Mucosa of gallbladder (tissue), 1 donor: Measurements from ENCODE around the gene WBP1. TPM values are rescaled to one million over a fixed set of nuclear protein-coding genes. Genes with fewer than 3 reads are reported as not detected.

Source experiments
- DNase-seq: peaks from one replicate; pipeline ENCODE4 v3.0.0-alpha.2; 2020; ENCODE audit warnings: low spot score
- total RNA-seq: library from RNA; stranded (reverse); gene quantifications from one replicate; pipeline ENCODE4 v1.2.1, GENCODE V29; 2021
- donor health status: DM: no; HTN: no; CAD: no.

Gene WBP1
- total RNA-seq, 1 donor from 2014 or later: 132 TPM

- DNase-seq: peak; percentile 84
Observed at GRCh38 chr2:74502720-74503505, 44.7 kb downstream of the WBP1 start.

DNA sequence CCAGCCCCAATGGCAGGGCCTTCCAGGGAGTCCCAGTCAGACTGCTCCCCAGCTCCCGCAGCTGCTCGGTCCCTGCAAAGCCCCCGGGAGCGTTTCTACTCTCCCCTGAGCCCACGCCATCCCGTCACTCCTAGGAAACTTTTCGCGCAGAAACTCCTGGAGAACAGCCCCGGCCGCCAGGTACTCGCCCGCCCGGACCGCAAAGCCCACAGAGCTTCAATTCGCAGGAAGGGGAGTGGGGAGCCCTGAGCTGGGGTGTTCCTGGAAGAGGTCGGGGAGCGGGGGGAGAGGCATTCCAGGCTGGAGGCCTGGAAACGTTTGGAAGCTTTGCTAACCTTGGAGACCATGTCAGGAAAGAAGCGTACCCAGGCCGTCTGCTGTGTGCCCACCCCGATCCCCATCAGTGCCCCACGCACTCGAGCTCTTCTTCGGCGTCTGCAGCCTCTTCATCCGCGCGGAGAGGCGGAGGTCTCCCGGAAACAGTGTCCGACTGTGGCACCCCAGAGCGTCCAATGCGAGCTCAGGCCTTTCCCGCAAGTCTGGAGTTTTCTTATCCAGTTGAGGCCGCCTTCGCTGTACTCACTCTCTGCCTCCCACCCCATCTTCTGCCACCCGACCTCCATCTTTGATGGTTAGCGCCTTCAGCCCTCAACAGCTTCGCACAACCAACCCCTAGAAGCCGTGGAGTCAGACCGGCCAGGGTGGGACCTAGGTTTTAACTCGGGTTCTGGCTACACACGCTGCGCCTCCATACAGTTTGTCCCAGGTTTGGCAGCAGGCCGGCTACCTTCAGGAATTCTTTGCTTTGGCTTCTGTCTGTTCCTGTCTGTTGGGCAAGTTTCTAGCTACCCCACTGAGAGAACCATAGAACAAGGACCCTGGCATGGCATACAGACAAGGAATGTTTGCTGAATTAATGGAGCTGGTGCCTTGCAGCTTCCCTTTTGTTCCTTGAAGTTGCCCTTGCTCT lies 45.6 kb downstream of the WBP1 start:
- no peak for DNase-seq

DNA sequence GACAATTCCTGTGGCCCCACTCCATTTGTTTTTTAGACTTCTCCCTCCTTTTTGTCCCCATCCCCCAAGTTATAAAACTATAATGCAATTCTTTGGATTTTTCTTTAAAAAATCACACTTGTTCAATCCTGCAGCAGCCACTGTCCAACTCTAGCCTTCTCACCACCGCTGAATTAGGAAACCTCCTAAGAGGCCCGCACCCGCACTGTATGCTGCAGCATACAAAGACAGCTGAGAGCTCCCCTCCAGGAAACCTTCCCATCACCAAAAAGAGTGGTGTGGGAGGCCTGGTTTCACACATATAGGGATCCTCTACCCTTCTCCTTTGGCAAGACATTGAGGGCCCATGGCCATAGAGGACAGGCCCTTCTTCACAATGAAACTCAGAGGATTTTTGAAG lies 46.4 kb downstream of the WBP1 start:
- DNase-seq: no peak

- DNase-seq: no peak
Observed at GRCh38 chr2:74505448-74506246, 47.4 kb downstream of the WBP1 start.

- DNase-seq: peak; percentile 99
Observed at GRCh38 chr2:74507145-74507925, 49.1 kb downstream of the WBP1 start, which contains the start of gene PCGF1. TSS of gene PCGF1 (minus strand) at chr2:74507695. CDS start at chr2:74507668, 27 bp downstream.

GRCh38 chr2:74507926-74508520 lies 49.8 kb downstream of the WBP1 start:
- no peak for DNase-seq

- DNase-seq: no peak
Observed at GRCh38 chr2:74510272-74510671, 52.0 kb downstream of the WBP1 start.

Other genes with a start within 250 kb of the WBP1 start
- 4.7 TPM for gene SLC4A5, start 115.0 kb upstream of the WBP1 start, total RNA-seq
- 171 TPM for gene DCTN1, start 78.1 kb upstream of the WBP1 start, total RNA-seq
- gene C2orf81, start 36.8 kb upstream of the WBP1 start, total RNA-seq: 12.9 TPM
- gene WDR54, start 36.7 kb upstream of the WBP1 start, total RNA-seq: 38.1 TPM
- gene RTKN, start 16.5 kb upstream of the WBP1 start, total RNA-seq: 86.4 TPM
- 51.8 TPM for gene INO80B, start 3.4 kb upstream of the WBP1 start, total RNA-seq
- 80.0 TPM for gene MOGS, start 6.9 kb downstream of the WBP1 start, total RNA-seq
- gene MRPL53, start 14.2 kb downstream of the WBP1 start, total RNA-seq: 80.9 TPM
- gene CCDC142, start 24.6 kb downstream of the WBP1 start, total RNA-seq: 26.5 TPM
- gene TTC31, start 24.6 kb downstream of the WBP1 start, total RNA-seq: 41.0 TPM
- 3.3 TPM for gene LBX2, start 41.2 kb downstream of the WBP1 start, total RNA-seq
- 35.3 TPM for gene PCGF1, start 49.3 kb downstream of the WBP1 start, total RNA-seq
- gene TLX2, start 56.0 kb downstream of the WBP1 start, total RNA-seq: 0.12 TPM
- 0.43 TPM for gene DQX1, start 67.8 kb downstream of the WBP1 start, total RNA-seq
- gene AUP1, start 71.3 kb downstream of the WBP1 start, total RNA-seq: 146 TPM
- 31.0 TPM for gene HTRA2, start 71.5 kb downstream of the WBP1 start, total RNA-seq
- gene LOXL3, start 95.5 kb downstream of the WBP1 start, total RNA-seq: 15.9 TPM
- gene DOK1, start 96.3 kb downstream of the WBP1 start, total RNA-seq: 31.9 TPM
- 2.0 TPM for gene M1AP, start 189.9 kb downstream of the WBP1 start, total RNA-seq
- gene SEMA4F, start 195.8 kb downstream of the WBP1 start, total RNA-seq: 12.5 TPM